Activated CD4-positive, alpha-beta T cell treated with anti-CD3 and anti-CD28 coated beads for 24 hours (primary cell): ENCODE measurements around the gene MYO5A.
"Not testable (repeated sequence)": the region's sequence is repeated elsewhere in the genome, so short reads cannot be mapped to it uniquely, and the experiment has no call there.

Source experiments
- DNase-seq, 2 donors: peaks; one replicate each; pipeline ENCODE4 v3.0.0-alpha.2; 2020; ENCODE audit warnings: low read depth in 2 of 2

The MYO5A gene

DNA sequence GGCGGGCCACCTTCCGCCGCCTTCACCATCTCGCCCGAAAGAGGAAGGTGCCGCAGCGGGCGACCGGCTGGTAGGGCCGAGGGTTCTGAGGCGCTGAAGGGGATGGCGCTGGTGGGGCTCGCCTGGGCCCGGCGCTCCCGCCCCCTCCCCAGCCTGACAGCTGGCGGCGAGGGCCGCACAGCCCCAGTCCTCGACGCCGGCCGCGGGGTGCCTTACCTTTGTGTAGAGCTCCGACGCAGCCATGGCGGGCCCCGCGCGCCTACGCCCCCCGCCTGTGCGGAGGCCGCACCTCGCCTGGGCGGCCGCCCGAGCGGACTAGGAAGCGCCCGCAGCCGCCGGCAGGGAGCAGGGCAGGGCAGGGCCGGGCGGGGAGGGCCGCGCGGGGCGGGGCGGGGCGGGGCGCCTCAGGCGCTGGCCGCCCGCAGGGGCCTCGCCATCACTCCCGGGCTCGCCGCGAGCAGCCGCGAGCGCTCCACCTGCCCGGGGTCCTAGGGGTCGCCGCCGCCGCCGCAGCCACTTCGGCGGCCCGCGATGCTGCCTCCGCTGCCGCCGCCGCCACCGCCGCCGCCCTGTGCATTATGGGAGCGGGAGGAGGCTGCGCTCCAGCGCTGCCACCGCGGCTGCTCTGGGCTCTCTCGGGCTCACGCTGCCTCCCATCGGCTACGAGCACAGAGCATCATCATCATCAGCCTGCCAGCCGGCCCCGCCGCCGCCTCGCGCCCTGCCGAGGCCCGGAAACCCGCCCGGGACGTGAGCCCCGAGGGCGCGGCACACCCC is at the start of gene MYO5A:
Gene MYO5A, minus strand, starts transcription at position 317 of the 777 bp plus-strand sequence. Its CDS starts 74 bp downstream, at position 243.
- DNase-seq: peak; percentile 50 to 57

DNA sequence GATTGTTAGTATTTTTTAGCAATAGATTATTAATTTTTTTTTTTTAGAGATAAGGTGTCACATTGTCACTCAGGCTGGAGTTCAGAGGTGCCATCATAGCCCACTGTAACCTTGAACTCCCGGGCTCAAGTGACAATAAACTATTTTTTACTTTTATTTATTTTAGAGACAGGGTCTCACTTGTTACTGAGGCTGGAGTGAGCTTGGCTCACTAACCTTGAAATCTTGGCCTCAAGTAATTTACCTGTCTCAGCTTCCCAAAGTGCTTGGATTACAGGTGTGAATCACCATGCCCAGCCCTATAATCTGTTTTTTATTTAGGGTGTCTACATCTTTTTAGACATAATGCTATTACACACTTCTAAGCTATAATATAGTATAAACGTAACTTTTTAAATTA is 48.0 kb upstream of the MYO5A start:
- no peak for DNase-seq

DNA sequence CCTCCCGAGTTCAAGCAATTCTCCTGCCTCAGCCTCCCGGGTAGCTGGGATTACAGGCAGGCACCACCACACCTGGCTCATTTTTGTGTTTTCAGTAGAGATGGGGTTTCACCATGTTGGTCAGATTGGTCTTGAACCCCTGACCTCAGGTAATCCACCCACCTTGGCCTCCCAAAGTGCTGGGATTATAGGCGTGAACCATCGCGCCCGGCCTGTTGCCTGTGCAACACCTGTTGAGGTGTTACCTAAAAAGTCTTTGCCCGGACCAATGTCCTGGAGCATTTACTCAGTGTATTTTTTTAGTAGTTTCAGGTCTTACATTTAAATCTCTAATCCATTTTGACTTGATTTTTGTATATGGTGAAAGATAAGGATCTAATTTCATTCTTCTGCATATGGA is 46.9 kb upstream of the MYO5A start:
- not testable (repeated sequence) for DNase-seq

DNA sequence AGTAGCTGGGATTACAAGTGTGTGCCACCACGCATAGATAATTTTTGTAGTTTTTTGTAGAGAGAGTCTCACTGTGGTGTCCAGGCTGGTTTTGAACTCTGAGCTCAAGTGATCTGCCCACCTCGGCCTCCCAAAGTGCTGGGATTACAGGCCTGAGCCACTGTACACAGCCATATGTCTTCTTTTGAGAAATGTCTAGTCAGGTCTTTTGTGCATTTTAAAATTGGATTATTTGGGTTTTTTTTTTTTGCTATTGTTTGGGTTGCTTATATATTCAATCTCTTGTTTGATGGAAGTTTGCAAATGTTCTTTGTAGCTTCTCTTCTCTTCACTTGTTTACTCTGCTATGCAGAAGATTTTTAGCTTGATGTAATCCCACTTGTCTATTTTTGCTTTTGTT is 46.4 kb upstream of the MYO5A start:
- DNase-seq: no peak

DNA sequence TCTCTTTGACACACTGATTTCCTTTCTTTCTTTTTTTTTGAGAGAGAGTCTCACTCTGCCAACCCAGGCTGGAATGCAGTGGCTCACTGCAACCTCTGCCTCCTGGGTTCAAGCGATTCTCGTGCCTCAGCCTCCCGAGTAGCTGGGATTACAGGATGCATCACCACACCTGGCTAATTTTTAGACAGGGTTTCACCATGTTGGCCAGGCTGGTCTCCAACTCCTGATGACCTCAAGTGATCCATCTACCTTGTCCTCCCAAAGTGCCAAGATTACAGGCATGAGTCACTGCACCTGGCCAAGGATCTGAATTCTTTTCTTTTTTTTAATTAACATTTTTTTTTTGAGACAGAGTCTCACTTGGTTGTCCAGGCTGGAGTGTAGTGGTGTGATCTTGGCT is 45.9 kb upstream of the MYO5A start:
- DNase-seq: not testable (repeated sequence)

DNA sequence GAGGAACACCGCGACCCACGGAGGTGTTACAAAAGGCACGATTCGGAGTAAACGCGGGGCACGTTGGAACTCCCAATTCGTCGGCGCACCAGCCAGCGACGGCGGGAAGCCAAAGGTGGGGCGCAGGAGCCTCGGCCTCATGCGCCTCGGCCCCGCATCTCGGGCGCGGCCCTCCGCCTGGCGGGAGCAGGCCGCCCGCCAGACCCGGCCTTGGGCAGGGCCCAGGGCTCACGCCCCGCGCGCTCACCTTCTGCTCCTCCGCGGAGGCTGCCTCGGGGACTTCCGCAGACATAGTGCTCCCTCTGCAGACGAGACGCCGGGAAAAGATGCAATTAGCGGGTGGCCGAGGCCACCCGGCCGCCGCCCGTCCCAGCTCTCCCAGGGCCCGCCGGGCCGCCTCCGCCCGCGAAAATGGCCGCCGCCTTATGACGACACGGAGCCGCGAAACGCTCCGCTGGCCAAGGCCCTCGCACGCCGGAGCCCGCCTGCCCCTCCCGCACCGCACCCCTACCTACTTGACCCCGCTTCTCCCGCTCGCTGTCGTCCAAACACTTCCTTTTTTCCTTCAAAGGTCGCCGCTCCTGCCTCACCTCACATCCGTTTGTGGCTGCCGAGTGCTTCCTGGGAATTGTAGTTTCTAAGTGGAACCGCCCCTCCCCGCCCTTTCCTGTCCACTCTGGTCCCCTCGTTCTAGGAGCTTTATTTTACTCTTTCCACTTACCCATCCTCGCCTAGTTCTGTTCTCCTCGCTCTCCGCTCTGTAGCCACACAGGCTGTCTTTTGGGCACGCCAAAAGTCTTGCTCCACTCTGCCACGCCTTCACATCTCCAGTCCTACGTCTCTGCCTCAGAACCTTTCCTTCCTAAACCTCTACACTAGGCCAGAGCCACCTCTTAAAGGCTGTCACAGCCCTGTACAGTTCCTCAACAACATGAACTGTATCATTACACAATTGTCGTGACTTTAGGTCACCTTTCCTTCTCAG is 40.2 kb upstream of the MYO5A start, which contains the start of gene ARPP19:
Gene ARPP19, minus strand, starts transcription at position 430 of the 985 bp plus-strand sequence. Its CDS starts 138 bp downstream, at position 292.
- DNase-seq: peak; percentile 59 to 76

DNA sequence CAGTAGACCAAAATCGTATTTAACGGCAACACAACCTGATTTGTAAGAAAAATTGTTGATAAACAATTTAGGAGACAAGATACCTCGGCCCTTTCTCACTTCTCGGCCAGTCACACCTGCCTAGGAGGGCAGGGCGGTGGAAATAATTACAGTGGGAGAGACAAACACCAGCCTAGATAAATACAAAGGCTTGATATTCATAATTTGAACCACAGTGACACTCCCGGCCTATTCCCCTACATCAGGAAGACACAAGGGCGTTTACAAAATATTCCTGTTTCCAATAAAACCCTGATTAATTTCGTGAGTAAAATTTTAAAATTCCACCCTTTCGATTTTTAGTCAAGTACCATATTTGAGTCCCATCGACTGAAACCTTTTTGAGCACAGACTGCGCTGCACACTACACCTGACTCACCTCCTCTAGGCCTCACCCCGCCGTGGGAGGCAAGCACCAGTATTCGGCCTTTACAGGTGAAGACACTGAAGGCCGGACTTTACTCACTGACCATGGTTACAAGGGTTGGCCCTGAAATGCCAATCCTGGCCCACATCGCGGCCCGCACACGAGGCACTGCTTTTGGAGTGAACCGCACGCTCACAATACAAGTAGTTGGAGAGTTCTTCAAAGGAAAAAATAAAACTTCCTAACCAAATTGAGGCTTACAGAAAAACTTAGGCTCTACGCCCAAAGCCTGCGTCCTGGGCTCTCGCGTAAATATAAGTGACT is 39.4 kb upstream of the MYO5A start:
- no peak for DNase-seq

DNA sequence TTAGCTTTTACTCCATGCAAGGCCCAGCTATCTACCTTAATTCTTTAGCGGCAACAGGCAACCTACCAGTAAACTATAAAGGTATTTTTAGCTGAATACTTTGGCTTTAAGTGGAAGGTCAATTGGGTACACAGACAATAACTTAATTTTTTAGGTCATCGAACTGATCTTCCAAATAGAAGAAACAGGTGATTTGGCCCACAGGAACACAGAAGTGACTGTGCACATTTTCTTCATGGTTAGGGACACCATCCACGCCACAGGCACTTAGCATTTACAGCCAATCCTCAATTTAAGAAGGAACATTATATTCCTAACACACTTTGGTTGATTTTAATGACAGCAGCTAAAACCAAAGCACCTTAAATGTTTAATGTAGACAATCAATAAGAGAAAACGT is 38.2 kb upstream of the MYO5A start:
- no peak for DNase-seq

DNA sequence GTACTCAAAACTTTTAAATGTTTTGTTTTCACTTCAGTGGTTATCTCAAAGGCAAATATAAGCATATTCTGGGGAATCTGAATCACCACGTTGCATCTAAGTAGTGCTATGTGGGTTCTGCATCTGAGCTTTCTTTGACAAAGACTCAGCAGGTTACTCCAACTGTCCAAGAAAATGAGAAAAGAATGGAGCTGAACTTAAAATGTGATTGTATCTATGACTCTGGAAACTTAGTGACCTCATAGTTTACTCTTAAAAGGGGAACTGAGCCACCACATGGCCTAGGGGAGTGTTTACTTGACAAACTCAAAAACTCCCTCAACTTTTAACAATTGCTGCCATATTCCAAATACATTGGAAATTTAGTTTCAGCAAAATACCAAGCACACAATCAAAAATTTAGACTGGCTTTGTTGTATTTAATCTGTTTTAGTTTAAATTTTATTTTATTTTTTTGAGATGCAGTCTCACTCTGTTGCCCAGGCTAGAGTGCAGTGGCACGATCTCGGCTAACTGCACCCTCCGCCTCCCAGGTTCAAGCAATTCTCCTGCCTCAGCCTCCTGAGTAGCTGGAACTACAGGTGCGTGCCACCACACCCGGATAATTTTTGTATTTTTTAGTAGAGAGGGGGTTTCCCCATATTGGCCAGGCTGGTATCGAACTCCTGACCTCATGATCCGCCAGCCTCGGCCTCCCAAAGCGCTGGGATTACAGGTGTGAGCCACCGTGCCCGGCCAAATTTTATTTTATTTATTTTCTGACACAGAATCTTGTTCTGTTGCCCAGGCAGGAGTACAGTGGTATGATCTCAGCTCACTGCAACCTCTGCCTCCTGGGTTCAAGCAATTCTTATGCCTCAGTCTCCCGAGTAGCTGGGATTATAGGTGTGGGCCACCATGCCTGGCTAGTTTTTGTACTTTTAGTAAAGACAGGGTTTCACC is 37.0 kb upstream of the MYO5A start:
- DNase-seq: not testable (repeated sequence)

DNA sequence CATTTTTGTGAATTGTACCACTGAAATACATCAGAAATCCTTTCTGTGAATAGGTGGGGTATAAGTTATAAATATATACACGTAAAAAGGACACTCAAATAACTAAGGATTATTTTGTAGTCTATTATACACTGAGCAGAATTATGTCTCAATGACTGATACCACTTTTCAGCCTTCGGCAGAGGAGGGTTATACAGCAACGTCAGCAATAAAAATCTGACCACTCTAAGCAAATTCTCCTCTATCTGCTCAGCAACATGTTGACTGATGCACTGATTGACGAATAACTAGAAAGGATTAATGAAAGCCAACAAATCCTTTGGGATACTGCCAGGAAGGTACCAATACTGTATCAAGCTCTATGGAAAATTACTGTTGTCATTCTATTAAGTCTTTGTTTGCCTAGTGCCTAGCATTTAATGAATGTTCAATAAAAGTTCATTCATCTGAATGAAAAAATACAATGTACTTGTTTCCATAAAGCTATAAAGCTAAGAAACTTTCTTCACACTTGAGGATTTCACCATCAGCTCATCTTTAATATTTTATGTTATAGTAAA is 34.9 kb upstream of the MYO5A start:
- no peak for DNase-seq

DNA sequence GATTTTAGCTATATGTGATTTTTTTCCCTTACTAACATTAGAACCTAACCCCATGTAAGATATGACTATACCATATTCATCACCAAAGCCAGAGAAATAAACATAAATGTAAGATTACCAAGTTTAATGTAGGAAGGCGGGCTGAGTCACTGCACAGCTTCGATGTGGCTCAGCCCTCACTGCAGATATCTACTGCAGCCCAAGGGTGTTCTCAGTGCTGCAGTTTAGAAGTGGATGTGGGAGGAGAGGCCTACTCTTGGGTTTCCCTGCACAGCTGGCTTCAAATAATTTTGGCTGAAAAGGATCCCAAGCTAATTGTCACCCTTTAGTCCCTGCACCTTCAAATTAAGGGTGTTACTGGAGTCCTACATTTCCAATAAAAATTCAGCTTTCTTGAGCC is 30.9 kb upstream of the MYO5A start:
- DNase-seq: peak; percentile 18 to 33

DNA sequence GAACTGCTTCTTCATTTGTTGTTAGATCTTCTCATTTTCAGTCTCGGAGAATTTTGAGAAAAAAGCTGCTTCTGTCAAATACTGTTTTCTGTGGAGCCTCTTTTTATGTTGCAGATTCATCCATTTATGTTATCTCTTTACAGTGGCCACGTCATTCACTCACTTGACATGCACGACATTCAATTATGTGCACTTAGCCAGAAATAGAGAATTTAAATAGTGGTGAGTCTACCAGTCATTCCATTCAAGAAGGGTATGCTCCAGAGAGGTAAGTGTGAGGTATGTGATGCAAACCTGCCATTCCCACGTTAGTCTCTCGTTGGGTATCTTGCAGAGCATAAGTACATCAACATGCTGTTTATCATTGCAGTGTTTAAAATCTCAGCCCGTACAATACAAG is 30.3 kb upstream of the MYO5A start:
- no peak for DNase-seq

DNA sequence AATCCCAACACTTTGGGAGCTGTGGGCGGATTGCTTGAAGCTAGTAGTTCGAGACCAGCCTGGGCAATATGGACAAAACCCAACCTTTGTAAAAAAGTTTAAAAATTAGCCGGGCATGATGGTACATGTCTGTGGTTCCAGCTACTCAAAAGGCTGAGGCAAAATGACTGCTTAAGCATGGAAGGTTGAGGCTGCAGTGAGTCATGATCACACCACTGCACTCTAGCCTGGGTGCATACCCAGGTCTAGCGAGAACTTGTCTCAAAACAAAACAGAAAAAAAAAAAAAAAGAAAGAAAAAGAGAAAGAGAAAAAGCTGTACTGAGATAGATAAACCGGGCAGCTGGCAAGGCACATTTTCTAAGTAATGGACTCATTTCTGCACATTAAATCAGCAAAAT is 29.5 kb upstream of the MYO5A start:
- DNase-seq: peak; percentile 33 to 50

DNA sequence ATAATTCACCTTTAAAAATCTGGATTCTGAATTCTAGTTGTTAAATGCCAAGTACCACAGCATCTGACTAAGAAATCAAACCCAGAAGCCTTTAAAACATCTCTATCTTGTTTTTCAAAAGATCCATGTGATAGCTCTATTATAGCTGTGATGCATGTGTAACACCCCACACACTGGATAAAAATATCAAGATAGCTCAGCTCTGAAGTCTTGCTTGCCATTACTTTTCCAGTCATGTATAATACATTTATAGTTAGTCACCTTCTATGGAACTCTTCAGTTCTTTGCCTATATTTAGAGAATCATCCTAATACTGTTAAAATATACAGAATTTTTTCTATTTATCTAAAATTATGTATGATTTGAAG is 28.6 kb upstream of the MYO5A start:
- DNase-seq: no peak

DNA sequence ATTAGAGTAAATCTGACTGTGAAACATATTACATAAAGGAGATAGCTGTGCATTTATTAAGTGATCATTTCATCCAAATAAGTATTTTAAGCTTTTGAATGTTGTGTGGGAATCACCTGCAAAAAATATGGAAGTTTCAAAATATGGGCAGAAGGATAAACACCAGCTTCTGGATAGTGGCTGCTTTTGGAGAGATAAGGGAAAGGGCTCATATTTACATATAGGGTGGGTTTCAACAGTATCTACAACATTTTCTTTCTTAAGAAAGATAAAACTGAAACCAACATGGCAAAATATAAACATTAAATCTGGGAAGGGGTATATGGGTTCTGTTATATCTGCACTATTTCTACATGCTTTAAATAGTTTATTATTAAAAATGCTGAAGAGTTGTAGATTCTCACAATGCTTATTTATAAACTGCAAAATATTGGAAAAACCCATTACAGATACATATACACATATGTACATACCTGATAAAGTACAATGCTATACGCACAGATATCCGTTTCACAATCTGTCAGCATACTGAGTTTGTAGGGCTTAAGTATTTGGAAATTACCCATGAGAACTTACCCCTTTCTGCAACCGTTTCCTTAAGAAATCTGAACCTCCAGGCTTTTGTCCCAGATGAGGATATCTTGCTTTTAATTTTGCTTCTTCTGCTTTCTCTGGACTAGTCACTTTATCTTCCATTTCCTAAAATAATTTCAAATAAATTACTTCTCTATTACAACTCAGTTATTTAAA is 28.0 kb upstream of the MYO5A start:
- no peak for DNase-seq

DNA sequence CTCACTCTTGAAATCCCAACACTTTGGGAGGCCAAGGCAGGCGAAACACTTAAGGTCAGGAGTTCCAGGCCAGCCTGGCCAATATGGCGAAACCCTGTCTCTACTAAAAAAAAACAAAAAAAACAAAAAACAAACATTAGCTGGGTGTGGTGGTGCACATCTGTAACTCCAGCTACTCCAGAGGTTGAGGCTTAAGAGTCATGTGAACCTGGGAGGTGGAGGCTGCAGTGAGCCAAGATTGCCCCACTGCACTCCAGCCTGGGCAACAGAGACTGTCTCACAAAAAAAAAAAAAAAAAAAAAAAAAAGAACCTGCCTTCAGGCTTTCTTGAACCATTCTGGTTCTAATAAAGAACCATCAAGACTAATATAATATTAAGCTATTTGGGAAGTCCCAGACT is 23.6 kb upstream of the MYO5A start:
- no peak for DNase-seq

DNA sequence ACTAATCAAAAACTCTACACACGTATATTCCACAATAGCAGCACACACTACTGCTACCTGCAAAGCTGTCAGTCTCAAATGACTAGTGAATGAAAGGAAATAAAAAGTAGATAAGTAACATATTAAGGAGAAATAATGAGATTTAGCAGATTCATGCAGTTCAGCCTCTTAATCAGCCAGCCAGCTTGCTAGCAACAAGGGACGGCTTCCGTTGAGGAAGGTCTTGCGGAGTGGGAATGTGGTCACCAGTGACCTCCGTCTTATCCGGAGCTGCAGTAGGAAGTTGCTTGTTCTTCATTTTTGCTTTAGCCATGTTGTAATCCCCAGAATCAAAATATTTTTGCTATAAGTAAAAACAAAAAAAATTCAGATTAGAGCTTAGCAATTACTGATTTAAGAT is 23.1 kb upstream of the MYO5A start:
- DNase-seq: no peak

DNA sequence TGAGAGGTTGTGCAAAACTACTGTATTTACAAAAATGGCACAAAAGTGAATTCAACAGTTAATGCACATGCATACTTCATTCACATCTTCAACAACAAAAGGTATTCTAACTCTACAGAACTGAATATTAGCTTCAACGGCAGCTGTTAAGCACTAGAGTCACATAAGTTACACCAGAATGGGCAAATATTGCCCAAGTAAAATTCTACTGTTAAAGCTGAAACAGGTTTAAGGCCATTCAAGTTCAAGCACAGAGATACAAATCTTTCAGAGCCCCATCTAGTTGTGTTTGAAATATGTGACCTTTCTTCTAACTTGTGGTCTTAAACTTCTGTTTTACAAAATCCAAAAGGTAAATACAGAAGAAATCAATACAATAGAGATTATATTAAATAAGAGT is 22.5 kb upstream of the MYO5A start:
- DNase-seq: not testable (repeated sequence)

DNA sequence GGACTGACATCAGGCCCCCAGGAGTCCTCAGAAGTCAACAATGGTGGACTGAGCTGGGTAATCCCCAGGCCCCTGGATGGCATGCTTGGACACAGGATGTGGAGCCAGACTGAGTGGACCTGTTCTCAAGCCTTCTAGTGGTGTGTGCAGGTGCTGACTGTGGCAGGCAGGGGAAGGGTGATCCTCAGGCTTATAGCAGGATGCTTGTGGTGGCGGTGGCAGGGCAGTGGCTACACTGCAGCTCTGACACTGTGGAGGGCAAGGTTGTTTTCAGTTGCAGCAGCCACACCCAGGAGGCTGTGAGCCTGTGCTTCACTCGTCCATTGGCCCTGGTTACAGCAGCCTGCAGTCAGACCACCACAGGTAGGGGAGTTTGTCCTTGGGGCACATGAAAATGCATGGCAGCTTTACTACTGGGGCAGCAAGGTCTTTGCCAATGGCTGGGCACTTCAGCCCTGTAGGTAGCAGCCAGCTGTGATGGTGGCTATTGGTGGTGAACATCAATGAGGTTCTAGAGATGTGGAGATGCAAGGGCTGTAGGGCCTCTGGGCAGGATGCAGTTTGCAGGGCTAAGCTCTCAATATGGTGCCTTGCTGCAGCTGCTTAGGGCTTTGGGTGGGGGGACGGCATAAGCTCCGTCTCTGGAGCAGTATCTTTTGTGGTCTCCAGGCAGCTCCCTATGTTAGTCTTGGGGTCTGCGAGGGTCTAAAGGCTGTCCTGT is 17.5 kb upstream of the MYO5A start:
- DNase-seq: no peak
